ENCODE data around the gene TNFAIP8L2.
"Not testable (repeated sequence)": the region's sequence is repeated elsewhere in the genome, so short reads cannot be mapped to it uniquely, and the experiment has no call there.

The TNFAIP8L2 gene

DNA sequence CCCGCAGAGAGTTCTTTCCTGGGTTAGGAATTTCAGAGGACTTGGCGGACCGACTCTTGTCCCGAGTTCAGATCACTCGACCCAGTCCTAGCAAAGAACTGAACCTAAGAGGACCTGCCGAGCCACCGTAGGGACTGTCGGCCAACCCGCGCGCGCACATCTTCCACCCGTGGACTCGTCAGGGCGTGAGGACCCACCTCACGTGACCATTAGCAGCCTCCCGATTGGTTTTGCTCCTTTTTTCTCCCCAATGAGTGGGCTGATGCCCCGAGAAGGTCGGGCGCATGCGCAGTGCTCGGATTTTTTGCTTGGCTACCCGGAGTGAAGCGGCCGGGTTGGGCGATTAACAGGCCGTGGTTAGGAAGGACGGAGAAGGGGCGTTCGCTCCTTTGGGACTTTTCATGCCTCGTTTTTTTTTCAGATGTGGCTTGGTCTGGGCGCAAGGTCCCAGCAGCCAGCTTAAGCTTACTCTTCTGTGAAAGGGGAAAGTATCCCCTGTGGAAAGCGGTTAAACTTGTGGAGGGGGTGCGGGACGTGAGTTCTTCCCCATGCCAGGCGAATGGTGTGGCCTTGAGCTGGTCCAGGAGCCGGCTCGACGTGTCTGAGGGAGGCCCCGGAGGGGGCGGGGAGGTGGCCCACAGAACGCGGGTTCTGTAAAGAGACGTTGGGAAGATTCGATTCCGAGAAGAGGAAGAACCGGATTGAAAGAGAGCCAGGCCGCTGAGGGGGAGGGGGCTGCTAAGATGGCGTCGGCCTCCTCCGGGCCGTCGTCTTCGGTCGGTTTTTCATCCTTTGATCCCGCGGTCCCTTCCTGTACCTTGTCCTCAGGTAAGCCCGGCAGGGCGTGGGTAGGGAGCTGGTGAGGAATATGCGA is 42.0 kb downstream of the TNFAIP8L2 start, which contains the start of gene PIP5K1A:
TSS of gene PIP5K1A (plus strand) at position 299 of the 874 bp plus-strand sequence. CDS start at position 744, 445 bp downstream.
- Histone ChIP-seq H3K4me3 (ENCODE audit: insufficient read depth, low read depth, low read length, poor library complexity, severe bottlenecking) (peak within 1 kb of the TSS; percentile 90), H3K36me3 (ENCODE audit: control insufficient read depth, insufficient read depth, low read length) (no peaks in the 10 kb centered on the region), H3K4me1 (ENCODE audit: control insufficient read depth, insufficient read depth, low read length, poor library complexity, severe bottlenecking) (peaks cover 12% of the 10 kb centered on the region), H3K27me3 (replicated peaks; ENCODE audit: control insufficient read depth, insufficient read depth, low read length, poor library complexity, severe bottlenecking) (no peaks in the 10 kb centered on the region), H3K27ac (ENCODE audit: insufficient read depth, low read length, poor library complexity, severe bottlenecking) (peak within 1 kb of the TSS; percentile 83), H3K9me3 (ENCODE audit: control insufficient read depth, low read length) (no peaks in the 10 kb centered on the region)
- peak; percentile 96 to 99 (median 99) for DNase-seq

DNA sequence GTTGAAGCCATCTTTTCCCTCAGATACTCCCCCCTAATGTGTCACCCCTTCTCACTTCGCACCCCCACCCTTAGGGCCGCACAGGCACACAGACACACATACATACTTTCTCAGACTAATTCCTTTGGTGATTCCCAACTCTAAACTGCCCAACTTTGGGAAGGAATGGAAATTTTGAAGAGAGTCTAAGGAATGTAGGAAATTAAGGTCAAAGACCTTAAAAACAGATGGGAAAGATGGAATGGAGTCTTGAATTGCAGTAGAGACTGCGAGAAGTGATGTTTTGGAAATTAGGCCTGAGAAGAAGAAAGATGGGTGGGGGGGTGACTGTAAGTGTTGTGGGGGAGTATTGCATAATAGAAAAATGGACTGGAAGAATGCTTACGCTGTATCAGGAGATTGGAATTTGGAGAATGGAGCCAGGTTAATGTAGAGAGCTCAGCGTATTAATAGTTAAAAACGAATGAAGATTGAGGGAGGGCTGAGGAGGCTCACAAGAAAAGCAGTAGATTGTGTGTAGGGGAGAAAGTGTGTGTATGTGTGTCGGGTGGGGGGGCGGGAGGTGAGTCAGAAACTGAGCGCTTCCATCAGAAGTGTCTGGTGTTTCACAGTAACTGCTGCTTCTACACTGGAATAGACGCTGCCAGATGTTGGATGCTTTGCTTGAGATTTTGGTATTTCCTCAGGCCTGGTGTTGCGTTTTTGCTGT is 43.6 kb downstream of the TNFAIP8L2 start:
- no peaks in the 10 kb centered on the region for H3K36me3 ChIP-seq (ENCODE audit: control insufficient read depth, insufficient read depth, low read length)
- H3K9me3 ChIP-seq (ENCODE audit: control insufficient read depth, low read length) = no peaks in the 10 kb centered on the region
- H3K27me3 ChIP-seq (replicated peaks; ENCODE audit: control insufficient read depth, insufficient read depth, low read length, poor library complexity, severe bottlenecking) = no peaks in the 10 kb centered on the region
- H3K27ac ChIP-seq (ENCODE audit: insufficient read depth, low read length, poor library complexity, severe bottlenecking) = peak overlapping the region; percentile 83
- H3K4me3 ChIP-seq (ENCODE audit: insufficient read depth, low read depth, low read length, poor library complexity, severe bottlenecking) = peak overlapping the region; percentile 90
- DNase-seq = no peak
- peaks cover 12% of the 10 kb centered on the region for H3K4me1 ChIP-seq (ENCODE audit: control insufficient read depth, insufficient read depth, low read length, poor library complexity, severe bottlenecking)

DNA sequence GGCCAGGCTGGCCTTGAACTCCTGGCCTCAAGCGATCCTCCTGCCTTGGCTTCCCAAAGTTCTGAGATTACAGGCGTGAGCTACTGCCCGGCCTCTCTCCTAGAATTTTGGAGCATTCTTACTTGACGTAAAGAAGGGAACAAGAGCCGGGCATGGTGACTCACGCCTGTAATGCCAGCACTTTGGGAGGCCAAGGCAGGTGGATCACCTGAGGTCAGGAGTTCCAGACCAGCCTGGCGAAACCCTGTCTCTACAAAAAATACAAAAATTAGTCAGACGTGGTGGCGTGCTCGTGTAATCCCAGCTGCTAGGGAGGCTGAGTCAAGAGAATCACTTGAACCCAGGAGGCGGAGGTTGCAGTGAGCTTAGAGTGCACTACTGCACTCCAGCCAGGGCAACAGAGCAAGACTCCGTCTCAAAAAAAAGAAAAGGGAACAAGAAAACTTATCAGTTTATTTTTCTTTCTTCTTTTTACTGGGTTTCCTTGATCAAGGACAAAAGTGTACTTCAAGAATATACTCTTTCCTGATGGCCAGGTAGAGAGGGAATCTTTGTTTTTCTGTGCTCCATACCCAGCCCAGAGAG is 49.0 kb downstream of the TNFAIP8L2 start:
- H3K27me3 ChIP-seq (replicated peaks; ENCODE audit: control insufficient read depth, insufficient read depth, low read length, poor library complexity, severe bottlenecking); H3K9me3 ChIP-seq (ENCODE audit: control insufficient read depth, low read length); H3K27ac ChIP-seq (ENCODE audit: insufficient read depth, low read length, poor library complexity, severe bottlenecking); H3K4me1 ChIP-seq (ENCODE audit: control insufficient read depth, insufficient read depth, low read length, poor library complexity, severe bottlenecking); H3K4me3 ChIP-seq (ENCODE audit: insufficient read depth, low read depth, low read length, poor library complexity, severe bottlenecking); DNase-seq: not testable (repeated sequence)
- H3K36me3 ChIP-seq (ENCODE audit: control insufficient read depth, insufficient read depth, low read length) = peaks cover 12% of the 10 kb centered on the region

Measured in effector memory CD4-positive, alpha-beta T cell (primary cell).